Panc1 (cell line): ENCODE results near the gene TMEM220.

Source experiments
- POLR2AphosphoS5 ChIP-seq: IDR thresholded peaks from 2 replicates; pipeline ENCODE4 v1.6.1; 2012; ENCODE audit warnings: mild to moderate bottlenecking, low read depth, low read length, moderate library complexity
- SIN3A ChIP-seq: IDR thresholded peaks from 2 replicates; pipeline ENCODE4 v1.6.1; 2012; ENCODE audit warnings: low read depth, mild to moderate bottlenecking, low read length, moderate library complexity, borderline replicate concordance; ENCODE audit not compliant: insufficient read depth
- TCF7L2 ChIP-seq: IDR thresholded peaks from 2 replicates; pipeline ENCODE4 v1.6.1; 2011; ENCODE audit warnings: mild to moderate bottlenecking, low read depth, low read length, inconsistent platforms
- TF ChIP-seq, protein P1 (sequence below): fragments of 450-650 bp; IDR thresholded peaks from 2 replicates; pipeline ENCODE4 v1.5.1; 2017; ENCODE audit warnings: mild to moderate bottlenecking
- TF ChIP-seq, protein P2 (sequence below), 2 experiments: IDR thresholded peaks; 2 replicates each; pipeline ENCODE4 v1.6.1; 2011 to 2012; ENCODE audit warnings: low read depth in 2 of 2, control low read depth in 1 of 2, low read length in 1 of 2, mild to moderate bottlenecking in 1 of 2, moderate library complexity in 1 of 2; ENCODE audit not compliant: insufficient read depth in 1 of 2

DNA sequence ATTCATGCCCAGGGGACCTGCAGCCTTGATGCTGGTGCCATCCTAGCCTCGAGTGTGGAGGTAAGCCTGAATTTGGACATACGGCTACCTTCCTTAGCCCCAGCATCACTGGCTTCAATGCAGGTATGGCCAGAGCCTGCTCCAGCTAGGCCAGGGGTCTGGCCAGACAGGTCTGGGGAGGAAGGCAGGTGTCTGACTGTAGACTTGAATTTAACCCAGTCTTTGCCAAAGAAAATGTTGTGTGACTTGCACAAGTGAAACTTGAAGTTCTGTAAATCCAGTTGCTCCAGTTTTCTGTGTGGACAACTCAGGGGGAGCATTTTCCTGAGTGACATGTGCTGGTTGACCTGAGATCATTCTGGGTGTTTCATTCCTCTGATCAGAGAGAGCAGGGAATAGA, 41.3 kb upstream of the TMEM220 start:
- TF ChIP-seq, protein P1, sequence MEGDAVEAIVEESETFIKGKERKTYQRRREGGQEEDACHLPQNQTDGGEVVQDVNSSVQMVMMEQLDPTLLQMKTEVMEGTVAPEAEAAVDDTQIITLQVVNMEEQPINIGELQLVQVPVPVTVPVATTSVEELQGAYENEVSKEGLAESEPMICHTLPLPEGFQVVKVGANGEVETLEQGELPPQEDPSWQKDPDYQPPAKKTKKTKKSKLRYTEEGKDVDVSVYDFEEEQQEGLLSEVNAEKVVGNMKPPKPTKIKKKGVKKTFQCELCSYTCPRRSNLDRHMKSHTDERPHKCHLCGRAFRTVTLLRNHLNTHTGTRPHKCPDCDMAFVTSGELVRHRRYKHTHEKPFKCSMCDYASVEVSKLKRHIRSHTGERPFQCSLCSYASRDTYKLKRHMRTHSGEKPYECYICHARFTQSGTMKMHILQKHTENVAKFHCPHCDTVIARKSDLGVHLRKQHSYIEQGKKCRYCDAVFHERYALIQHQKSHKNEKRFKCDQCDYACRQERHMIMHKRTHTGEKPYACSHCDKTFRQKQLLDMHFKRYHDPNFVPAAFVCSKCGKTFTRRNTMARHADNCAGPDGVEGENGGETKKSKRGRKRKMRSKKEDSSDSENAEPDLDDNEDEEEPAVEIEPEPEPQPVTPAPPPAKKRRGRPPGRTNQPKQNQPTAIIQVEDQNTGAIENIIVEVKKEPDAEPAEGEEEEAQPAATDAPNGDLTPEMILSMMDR: no peak
- TF ChIP-seq POLR2AphosphoS5: no peak
- TF ChIP-seq, protein P2, sequence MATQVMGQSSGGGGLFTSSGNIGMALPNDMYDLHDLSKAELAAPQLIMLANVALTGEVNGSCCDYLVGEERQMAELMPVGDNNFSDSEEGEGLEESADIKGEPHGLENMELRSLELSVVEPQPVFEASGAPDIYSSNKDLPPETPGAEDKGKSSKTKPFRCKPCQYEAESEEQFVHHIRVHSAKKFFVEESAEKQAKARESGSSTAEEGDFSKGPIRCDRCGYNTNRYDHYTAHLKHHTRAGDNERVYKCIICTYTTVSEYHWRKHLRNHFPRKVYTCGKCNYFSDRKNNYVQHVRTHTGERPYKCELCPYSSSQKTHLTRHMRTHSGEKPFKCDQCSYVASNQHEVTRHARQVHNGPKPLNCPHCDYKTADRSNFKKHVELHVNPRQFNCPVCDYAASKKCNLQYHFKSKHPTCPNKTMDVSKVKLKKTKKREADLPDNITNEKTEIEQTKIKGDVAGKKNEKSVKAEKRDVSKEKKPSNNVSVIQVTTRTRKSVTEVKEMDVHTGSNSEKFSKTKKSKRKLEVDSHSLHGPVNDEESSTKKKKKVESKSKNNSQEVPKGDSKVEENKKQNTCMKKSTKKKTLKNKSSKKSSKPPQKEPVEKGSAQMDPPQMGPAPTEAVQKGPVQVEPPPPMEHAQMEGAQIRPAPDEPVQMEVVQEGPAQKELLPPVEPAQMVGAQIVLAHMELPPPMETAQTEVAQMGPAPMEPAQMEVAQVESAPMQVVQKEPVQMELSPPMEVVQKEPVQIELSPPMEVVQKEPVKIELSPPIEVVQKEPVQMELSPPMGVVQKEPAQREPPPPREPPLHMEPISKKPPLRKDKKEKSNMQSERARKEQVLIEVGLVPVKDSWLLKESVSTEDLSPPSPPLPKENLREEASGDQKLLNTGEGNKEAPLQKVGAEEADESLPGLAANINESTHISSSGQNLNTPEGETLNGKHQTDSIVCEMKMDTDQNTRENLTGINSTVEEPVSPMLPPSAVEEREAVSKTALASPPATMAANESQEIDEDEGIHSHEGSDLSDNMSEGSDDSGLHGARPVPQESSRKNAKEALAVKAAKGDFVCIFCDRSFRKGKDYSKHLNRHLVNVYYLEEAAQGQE (IDR thresholded peaks at IDR 0.05; ENCODE audit: insufficient read depth in 1 of 2, low read depth in 2 of 2, low read length in 1 of 2): no peak
- no peak for TF ChIP-seq SIN3A
- no peak for TF ChIP-seq TCF7L2
